Measurements from ENCODE around the gene C5orf63.
A peak's percentile ranks its signal among the peaks of the same experiment; 100 is the strongest.
"Not testable (repeated sequence)": the region's sequence is repeated elsewhere in the genome, so short reads cannot be mapped to it uniquely, and the experiment has no call there.

C5orf63 gene

GRCh38 chr5:127070243-127070642 lies 3.1 kb downstream of the C5orf63 start:
- DNase-seq: no peak

DNA sequence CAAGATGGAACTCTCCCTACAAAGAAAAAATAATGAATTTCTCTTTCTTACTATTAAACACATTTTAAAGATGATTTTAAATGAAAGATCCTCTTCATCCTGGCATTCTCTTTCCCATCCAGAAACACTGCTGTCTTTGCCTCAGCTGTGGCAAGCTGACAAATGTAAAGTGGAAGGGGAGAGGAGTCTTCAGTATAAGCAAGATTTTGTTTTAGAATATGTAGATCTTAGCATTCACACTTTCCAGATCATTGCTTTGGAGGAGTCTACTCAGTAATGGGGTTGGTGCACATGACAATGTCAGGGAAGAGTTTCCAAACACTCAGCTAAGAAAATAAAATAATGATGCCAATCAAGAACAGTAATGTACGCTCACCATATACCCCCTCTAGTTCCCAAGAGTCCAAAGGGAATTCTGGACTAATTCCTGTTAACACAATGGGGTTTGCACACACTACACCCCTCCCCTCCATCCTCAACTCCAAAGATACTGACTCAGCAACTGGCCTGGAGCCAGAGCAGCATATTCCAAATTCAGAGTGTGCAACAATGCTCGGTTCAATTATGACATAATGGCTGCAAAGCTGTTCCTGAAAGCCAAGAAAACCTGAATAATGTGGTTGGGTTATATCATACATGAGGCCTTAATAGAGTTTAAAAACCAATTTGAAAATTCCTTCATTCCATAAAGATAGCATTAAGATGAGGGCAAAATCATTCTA lies 4.6 kb downstream of the C5orf63 start:
- no peak for DNase-seq

DNA sequence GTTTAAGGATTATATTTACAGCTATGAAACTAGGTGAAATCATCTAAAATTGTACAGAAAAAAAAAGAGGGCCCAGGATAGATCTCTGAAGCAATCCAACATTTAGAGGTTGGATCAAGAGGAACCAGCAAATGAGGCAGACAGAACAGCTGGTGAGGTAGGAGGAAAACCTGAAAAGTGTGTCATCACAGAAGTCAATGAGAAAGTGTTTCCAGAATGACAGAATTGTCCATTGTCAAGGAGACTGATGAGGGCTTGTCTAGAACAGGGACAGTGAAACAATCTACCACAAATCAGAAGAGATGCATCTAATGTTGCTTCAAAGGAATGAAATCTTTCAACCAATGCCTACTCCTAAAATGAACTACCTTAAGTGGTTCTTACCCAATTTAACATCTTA lies 6.6 kb downstream of the C5orf63 start:
- DNase-seq: no peak

GRCh38 chr5:127064253-127064840 lies 9.0 kb downstream of the C5orf63 start:
- no peak for DNase-seq

DNA sequence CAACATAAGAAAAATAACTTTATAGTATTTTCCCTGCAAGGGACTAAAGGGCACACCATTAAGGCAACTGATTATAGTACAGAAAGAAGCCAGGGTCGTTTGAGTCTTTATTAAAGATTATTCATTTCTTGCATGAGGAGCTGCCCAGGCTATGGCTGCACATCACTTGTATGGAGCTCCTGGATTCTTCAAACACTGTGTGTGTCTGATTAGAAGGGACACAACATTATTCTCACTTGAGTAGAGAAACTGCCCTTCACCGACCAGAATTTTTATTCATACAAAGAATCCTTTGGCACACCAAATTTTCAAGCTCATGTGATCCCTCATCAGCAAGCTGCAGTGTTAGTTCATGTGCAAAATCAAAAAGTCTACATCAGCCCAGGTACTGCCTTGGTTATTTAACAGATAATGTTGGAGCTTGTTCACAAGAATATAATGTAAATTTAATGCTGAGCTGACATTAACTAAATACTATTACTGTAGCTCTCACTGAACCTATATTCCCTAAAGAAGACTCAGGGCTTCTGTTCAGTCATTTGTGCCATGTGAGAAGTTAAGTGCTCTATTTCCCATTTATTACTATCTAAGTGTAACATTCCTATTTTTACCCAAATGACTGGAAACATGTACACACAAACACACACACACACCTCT lies 9.9 kb downstream of the C5orf63 start:
- DNase-seq: no peak

- no peak for DNase-seq
Observed at GRCh38 chr5:127061956-127062355, 11.3 kb downstream of the C5orf63 start.

- DNase-seq: no peak
Observed at GRCh38 chr5:127061537-127061936, 11.8 kb downstream of the C5orf63 start.

GRCh38 chr5:127060470-127060985 lies 12.8 kb downstream of the C5orf63 start:
- no peak for DNase-seq

DNA sequence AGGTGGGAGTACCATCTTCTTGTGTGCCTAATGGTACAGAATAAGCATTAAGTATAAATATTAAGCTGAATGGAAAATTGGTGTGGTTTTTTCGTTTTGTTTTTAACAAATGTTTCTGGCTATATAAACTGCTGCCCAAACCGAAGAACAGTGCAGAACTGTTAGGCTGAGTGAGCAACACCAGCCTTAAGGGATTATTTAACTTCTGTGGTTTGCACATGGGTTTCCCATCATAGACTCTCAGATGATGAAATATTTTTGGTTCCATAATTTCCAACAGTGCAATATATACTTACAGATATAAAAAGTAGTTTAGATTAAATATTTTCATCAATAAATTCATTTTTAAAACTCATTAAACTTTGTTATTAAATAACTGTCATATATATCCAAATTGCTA lies 16.4 kb downstream of the C5orf63 start:
- DNase-seq: no peak

DNA sequence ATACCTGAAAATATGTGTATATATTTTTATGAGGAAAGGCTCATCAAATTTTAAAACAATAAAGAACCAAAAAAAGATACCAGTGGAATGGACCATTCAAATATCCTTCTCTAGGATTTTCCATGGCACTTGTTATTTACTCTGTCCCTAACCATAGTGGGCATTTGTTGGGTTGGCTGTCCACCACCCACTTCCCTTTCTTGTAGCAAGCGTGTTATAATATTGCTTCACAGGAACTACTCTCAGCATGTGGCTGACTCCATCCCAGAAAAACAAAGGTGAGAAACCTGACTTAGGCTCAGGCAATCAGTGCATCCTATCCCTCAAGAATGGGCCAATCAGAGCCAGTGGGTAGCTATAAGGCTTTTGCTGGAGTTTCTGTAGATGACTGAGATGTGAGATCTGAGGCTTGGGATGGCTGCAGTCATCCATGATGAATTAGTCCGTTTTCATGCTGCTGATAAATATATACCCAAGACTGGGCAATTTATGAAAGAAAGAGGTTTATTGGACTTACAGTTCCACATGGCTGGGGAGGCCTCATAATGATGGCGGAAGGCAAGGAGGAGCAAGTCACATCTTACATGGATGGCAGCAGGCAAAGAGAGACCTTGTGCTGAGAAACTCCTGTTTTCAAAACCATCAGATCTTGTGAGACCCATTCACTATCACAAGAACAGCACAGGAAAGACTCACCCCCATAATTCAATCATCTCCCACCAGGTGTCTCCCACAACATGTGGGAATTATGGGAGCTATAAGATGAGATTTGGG lies 17.2 kb downstream of the C5orf63 start:
- no peak for DNase-seq

- DNase-seq: not testable (repeated sequence)
Observed at GRCh38 chr5:127053551-127053950, 19.8 kb downstream of the C5orf63 start.

DNA sequence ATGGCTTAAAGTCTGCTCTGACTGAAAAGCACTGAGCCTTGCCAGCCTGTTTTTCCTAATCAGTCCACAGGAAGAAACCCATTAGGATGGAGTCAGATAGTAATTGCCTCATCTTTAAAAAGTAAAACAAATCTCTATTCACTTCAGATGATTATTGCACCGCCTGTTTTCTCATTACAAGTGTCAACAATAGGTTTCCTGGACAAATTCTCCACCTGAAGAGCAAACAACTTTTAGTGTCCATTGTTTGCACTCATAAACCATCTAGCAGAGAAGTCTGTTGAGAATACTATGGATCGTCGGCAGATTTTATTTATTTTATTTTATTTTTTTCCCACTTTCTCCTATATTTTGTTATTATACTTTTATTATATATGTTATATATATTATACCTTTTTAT lies 20.3 kb downstream of the C5orf63 start:
- no peak for DNase-seq

GRCh38 chr5:127051591-127051990 lies 21.7 kb downstream of the C5orf63 start:
- no peak for DNase-seq

- no peak for DNase-seq
Observed at GRCh38 chr5:127046343-127047072, 26.8 kb downstream of the C5orf63 start.

DNA sequence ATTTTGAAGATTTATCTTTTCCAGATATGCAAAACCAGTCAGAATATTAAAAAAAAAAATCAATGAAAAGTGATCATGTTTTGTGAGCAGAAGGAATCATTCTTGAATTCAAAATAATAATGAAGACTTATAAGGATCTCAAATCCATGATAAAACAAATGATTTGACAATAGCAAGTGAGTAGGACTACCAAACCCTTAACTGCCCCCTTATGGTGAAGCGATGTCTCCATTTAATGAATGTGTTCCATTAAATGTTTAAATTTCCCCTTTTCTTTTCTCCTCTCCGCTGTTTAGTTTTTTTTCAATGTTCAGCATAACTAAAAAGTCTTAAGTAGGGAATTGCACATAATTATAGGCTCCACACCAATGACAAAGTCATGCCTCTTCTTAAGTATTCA lies 30.7 kb downstream of the C5orf63 start:
- no peak for DNase-seq

GRCh38 chr5:127041571-127041970 lies 31.7 kb downstream of the C5orf63 start:
- DNase-seq: no peak

GRCh38 chr5:127040796-127041520 lies 32.3 kb downstream of the C5orf63 start:
- no peak for DNase-seq

DNA sequence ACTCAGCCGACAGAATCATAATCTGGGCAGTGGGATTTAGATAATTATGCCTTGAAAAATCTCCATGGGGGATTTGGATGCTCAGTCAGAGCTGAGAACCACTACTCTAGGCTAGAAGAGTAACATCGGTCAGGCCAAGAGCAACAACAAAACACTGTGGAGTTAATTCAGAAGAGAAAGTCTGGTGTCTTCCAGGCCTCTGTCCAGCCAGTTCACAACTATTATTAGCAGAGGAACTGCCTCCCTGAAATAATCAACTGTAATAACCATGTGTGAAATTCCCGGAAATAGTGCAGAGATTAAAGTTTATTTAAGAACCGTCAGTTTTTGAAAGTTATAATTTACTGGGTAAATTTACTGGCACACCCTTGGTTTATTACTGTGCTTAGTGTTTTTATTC lies 34.8 kb downstream of the C5orf63 start:
- DNase-seq: no peak

DNA sequence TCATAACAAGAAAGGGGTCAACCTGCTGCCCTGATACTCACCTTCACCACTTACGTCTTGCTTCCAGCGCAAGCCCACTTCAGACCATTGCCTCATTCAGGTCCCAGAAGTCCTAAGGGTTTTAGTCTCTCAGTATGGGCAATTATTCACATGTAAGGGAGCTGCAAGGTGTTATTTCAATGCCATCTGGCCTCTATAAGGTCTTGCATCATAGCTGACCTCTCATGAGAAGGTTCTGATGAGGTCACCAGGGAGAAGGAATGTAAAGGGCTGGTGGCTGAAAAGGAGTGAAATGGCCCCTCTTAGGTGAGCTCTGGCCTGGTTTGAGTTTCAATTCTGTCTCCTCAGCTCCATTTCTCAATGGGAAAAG lies 41.5 kb downstream of the C5orf63 start:
- no peak for DNase-seq

DNA sequence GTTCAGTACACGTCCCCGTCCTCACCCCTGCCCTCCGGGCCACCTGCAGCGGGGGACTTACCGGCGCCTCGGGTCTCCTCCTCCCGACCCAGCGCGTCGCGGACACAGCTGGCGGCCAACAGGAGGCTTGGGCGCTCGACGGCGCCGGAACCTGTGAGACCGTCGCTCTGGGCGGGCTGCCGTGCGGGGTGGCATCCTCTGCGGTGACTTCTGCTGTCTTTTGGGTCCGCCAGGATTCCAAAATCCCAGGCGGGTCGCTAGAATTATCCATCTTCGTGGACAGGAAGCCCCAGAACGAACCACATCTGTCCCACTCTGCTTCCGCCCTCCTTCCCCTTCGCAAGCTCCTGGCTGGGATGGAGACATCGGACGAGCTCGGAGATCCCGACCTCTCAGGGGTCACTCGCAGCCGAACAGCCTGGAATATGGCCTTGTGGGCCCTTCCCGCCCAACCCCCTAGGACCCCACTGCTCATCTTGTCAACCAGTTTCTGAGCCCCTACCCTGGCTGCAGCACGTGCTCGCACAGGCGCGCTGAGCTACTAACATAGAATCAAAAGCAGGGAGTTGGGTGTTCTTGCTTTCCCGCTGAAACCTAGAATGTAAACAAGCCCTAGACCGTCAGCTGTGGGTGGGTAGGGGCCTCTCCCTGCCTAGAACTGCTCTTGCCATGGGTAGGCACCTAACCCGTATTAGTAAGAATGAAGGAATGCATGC lies 42.0 kb downstream of the C5orf63 start:
- peak; percentile 2 to 9 for DNase-seq

Measured in activated CD4-positive, alpha-beta T cell treated with anti-CD3 and anti-CD28 coated beads for 4 hours (primary cell).